HEK293 (cell line): Measurements from ENCODE around the gene NHSL2.
A peak's percentile ranks its signal among the peaks of the same experiment; 100 is the strongest.

Source experiments
- CTCF ChIA-PET: fragments of 350-600 bp; formaldehyde crosslinking; extraction: SDS; loops from one replicate; lab custom pipeline; 2021; ENCODE audit warnings: antibody characterized with exemption; lab: Yijun Ruan, JAX
- POLR2A ChIA-PET: fragments of 300-600 bp; formaldehyde crosslinking; extraction: SDS; loops from one replicate; lab custom pipeline; 2020; ENCODE audit warnings: antibody characterized with exemption, inconsistent platforms; lab: Yijun Ruan, JAX
- H3K27ac ChIP-seq: fragments of 200-500 bp; sonication (Bioruptor generic); 2 replicates; pipeline ENCODE4 v1.5.1; 2014; ENCODE audit warnings: low read depth, low read length, control low read depth, inconsistent platforms; ENCODE audit errors: extremely low read depth
- H3K36me3 ChIP-seq, 2 experiments: fragments of 200-500 bp in 1 of 2; sonication (Bioruptor generic) in 1 of 2; 1 replicate in 1 of 2; 2 replicates in 1 of 2; pipeline ENCODE4 v1.5.1; 2014 to 2017; ENCODE audit warnings: inconsistent platforms in 2 of 2, low read length in 2 of 2; ENCODE audit not compliant: control insufficient read depth in 2 of 2, insufficient read depth in 1 of 2
- H3K4me1 ChIP-seq: fragments of 200-500 bp; sonication (Bioruptor generic); 2 replicates; pipeline ENCODE4 v1.5.1; 2014; ENCODE audit warnings: mild to moderate bottlenecking, low read length, inconsistent platforms; ENCODE audit not compliant: control insufficient read depth, insufficient read depth
- H3K4me3 ChIP-seq: 2 replicates; pipeline ENCODE4 v1.5.1; 2011; ENCODE audit warnings: low read depth, mild to moderate bottlenecking, control low read depth, low read length, moderate library complexity
- H3K9me3 ChIP-seq: fragments of 200-500 bp; sonication (Bioruptor generic); 2 replicates; pipeline ENCODE4 v1.5.1; 2014; ENCODE audit warnings: low read depth, low read length, inconsistent platforms; ENCODE audit not compliant: control insufficient read depth, insufficient read depth
- EGR2 ChIP-seq: fragments of 450-650 bp; formaldehyde crosslinking; IDR thresholded peaks from 2 replicates; pipeline ENCODE4 v1.5.1; 2016; ENCODE audit warnings: low read depth, missing biosample characterization, missing genetic modification characterization
- GLIS1 ChIP-seq: fragments of 450-650 bp; formaldehyde crosslinking; IDR thresholded peaks from 2 replicates; pipeline ENCODE4 v1.5.1; 2016; ENCODE audit warnings: missing biosample characterization, missing genetic modification characterization
- KLF1 ChIP-seq: fragments of 450-650 bp; formaldehyde crosslinking; IDR thresholded peaks from 2 replicates; pipeline ENCODE4 v1.5.1; 2016; ENCODE audit warnings: missing biosample characterization, missing genetic modification characterization
- KLF7 ChIP-seq: fragments of 450-650 bp; formaldehyde crosslinking; IDR thresholded peaks from 2 replicates; pipeline ENCODE4 v1.5.1; 2016; ENCODE audit warnings: missing biosample characterization, missing genetic modification characterization, borderline replicate concordance
- MYNN ChIP-seq: fragments of 450-650 bp; formaldehyde crosslinking; IDR thresholded peaks from 2 replicates; pipeline ENCODE4 v1.5.1; 2016; ENCODE audit warnings: missing biosample characterization, missing genetic modification characterization, borderline replicate concordance
- SCRT1 ChIP-seq: fragments of 450-650 bp; formaldehyde crosslinking; IDR thresholded peaks from 2 replicates; pipeline ENCODE4 v1.5.1; 2016; ENCODE audit warnings: missing biosample characterization, missing genetic modification characterization, borderline replicate concordance
- ZBTB8A ChIP-seq: fragments of 450-650 bp; formaldehyde crosslinking; IDR thresholded peaks from 2 replicates; pipeline ENCODE4 v1.5.1; 2016; ENCODE audit warnings: missing biosample characterization, missing genetic modification characterization
- ZFHX2 ChIP-seq: fragments of 450-650 bp; formaldehyde crosslinking; conservative IDR thresholded peaks from 2 replicates; pipeline ENCODE4 v1.5.1; 2016; ENCODE audit warnings: missing biosample characterization, missing genetic modification characterization
- ZNF114 ChIP-seq: fragments of 450-650 bp; formaldehyde crosslinking; IDR thresholded peaks from 2 replicates; pipeline ENCODE4 v1.5.0; 2017; ENCODE audit warnings: missing biosample characterization, missing genetic modification characterization
- ZNF140 ChIP-seq: fragments of 450-650 bp; formaldehyde crosslinking; IDR thresholded peaks from 2 replicates; pipeline ENCODE4 v1.5.1; 2016; ENCODE audit warnings: missing biosample characterization, missing genetic modification characterization
- ZNF24 ChIP-seq: fragments of 450-650 bp; formaldehyde crosslinking; IDR thresholded peaks from 2 replicates; pipeline ENCODE4 v1.5.1; 2016; ENCODE audit warnings: missing biosample characterization, missing genetic modification characterization
- ZNF335 ChIP-seq: fragments of 450-650 bp; formaldehyde crosslinking; conservative IDR thresholded peaks from 2 replicates; pipeline ENCODE4 v1.5.1; 2016; ENCODE audit warnings: missing biosample characterization, missing genetic modification characterization
- ZNF341 ChIP-seq: fragments of 450-650 bp; formaldehyde crosslinking; IDR thresholded peaks from 2 replicates; pipeline ENCODE4; 2016; ENCODE audit warnings: low read depth, missing biosample characterization, missing genetic modification characterization
- ZNF530 ChIP-seq: fragments of 450-650 bp; formaldehyde crosslinking; IDR thresholded peaks from 2 replicates; pipeline ENCODE4 v1.5.1; 2016; ENCODE audit warnings: low read depth, missing biosample characterization, missing genetic modification characterization
- ZNF544 ChIP-seq: fragments of 450-650 bp; formaldehyde crosslinking; IDR thresholded peaks from 2 replicates; pipeline ENCODE4 v1.5.0; 2017; ENCODE audit warnings: missing biosample characterization, missing genetic modification characterization
- ZNF585B ChIP-seq: fragments of 450-650 bp; formaldehyde crosslinking; IDR thresholded peaks from 2 replicates; pipeline ENCODE4 v1.5.1; 2016; ENCODE audit warnings: missing biosample characterization, missing genetic modification characterization
- ZNF626 ChIP-seq: fragments of 450-650 bp; sonication (Bioruptor Pico); formaldehyde crosslinking; IDR thresholded peaks from 2 replicates; pipeline ENCODE4 v1.5.1; 2018; ENCODE audit warnings: missing biosample characterization, missing genetic modification characterization, inconsistent platforms
- ZNF777 ChIP-seq: fragments of 450-650 bp; formaldehyde crosslinking; IDR thresholded peaks from 2 replicates; pipeline ENCODE4 v1.5.1; 2017; ENCODE audit warnings: missing biosample characterization, missing genetic modification characterization, borderline replicate concordance
- ZNF785 ChIP-seq: fragments of 450-650 bp; formaldehyde crosslinking; IDR thresholded peaks from 2 replicates; pipeline ENCODE4 v1.5.1; 2016; ENCODE audit warnings: missing biosample characterization, missing genetic modification characterization
- ZNF791 ChIP-seq: fragments of 450-650 bp; formaldehyde crosslinking; IDR thresholded peaks from 2 replicates; pipeline ENCODE4 v1.5.1; 2016; ENCODE audit warnings: missing biosample characterization, missing genetic modification characterization
- ZNF830 ChIP-seq: fragments of 450-650 bp; IDR thresholded peaks from 2 replicates; pipeline ENCODE4 v1.5.0; 2018; ENCODE audit warnings: missing biosample characterization, missing genetic modification characterization, low read depth, mild to moderate bottlenecking, moderate library complexity
- TF ChIP-seq, protein P1 (sequence below): fragments of 450-650 bp; formaldehyde crosslinking; IDR thresholded peaks from 2 replicates; pipeline ENCODE4; 2016; ENCODE audit warnings: missing biosample characterization, missing genetic modification characterization
- TF ChIP-seq, protein P2 (sequence below): fragments of 450-650 bp; formaldehyde crosslinking; IDR thresholded peaks from 2 replicates; pipeline ENCODE4 v1.5.1; 2016; ENCODE audit warnings: missing biosample characterization, missing genetic modification characterization, low read depth

The NHSL2 gene

DNA sequence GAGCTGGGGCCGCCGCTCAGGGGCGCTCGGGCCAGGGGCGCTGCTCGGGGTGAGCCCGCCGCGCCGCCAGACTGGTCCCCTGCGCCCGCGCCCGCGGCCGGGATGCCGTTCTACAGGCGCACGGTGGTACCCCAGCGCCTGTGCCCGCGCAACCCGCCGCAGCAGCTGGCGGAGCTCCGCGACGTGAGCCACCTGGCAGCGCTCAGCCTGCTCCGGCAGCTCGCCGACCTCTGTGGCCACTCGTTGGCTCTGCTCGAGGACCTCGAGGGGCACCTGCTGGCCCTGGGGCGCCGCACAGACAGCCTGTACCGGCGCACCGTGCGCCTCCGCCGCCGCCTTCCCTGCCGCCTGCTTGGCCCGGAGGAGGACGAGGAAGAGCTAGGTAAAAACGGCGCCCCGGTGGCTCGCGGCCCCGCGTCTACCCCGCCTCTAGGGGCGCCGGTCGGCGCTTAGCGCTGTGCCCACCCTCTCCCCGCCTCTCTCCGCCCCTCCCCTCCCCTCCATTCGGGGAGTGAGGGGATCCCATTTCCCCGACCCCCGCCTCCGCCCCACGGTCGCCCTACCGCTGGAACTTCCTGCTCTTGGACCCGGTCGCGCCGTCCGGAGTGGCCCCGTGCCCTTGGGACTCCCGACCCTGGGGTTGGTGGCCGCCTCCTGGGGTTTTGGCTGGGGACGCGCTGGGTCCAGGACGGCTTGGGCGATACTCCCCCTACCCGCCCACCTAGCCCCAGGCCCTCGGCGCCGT lies 513 bp downstream of the NHSL2 start (continued):
- TF ChIP-seq, protein P1, sequence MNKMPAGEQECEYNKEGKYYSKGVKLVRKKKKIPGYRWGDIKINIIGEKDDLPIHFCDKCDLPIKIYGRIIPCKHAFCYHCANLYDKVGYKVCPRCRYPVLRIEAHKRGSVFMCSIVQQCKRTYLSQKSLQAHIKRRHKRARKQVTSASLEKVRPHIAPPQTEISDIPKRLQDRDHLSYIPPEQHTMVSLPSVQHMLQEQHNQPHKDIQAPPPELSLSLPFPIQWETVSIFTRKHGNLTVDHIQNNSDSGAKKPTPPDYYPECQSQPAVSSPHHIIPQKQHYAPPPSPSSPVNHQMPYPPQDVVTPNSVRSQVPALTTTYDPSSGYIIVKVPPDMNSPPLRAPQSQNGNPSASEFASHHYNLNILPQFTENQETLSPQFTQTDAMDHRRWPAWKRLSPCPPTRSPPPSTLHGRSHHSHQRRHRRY: no peak
- TF ChIP-seq ZBTB8A (tag by site-specific recombination) (peak; percentile 77), GLIS1 (tag by site-specific recombination) (peak; percentile 30; the same call in 1 of the 2 replicates), ZNF791 (tag by site-specific recombination) (no peak), ZNF777 (tag by site-specific recombination) (peak; percentile 52; the same call in 1 of the 2 replicates), ZNF626 (no peak), KLF1 (peak; percentile 29; the same call in 1 of the 2 replicates), ZNF335 (tag by site-specific recombination) (peak; percentile 81), ZNF544 (tag by site-specific recombination) (no peak), ZNF830 (tag by site-specific recombination) (no peak), ZNF530 (tag by site-specific recombination) (no peak), MYNN (no peak), SCRT1 (tag by site-specific recombination) (no peak)

DNA sequence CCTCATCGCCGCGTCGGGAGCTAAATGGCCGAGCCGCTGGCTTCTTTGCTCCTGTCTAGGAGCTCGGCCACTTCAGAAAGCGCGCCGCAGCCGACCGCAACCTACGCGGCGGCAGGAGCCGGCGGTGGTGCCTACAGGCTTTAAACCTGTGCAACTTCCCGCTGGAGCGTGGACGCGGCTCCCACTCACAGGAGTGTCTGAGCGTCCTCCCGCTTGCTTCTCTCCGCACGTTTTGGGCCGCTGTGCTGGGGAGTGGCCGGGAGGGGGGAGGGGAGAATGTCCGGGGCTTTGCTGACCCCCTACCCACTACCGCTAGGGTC lies 1.0 kb downstream of the NHSL2 start:
- no peak overlapping the region for H3K27ac ChIP-seq
- ChIA-PET POLR2A (interaction anchor here (0.7 to 1.0 kb wide), 2 partner anchors 14 to 220 kb away, joined by 3 read pairs; no protein-coding TSS in a partner anchor), CTCF (interaction anchor here (1.0 to 2.5 kb wide), 3 partner anchors 82 to 108 kb away, joined by 3 to 16 read pairs (median 10); no protein-coding TSS in a partner anchor)
- peak overlapping the region; percentile 31 for H3K4me3 ChIP-seq
- no peaks in the 10 kb centered on the region for H3K9me3 ChIP-seq
- TF ChIP-seq EGR2 (tag by site-specific recombination): no peak; the same call in 1 of the 2 replicates
- TF ChIP-seq ZNF785 (tag by site-specific recombination): no peak
- no peak for TF ChIP-seq ZNF114 (tag by site-specific recombination)
- peak; percentile 63 for TF ChIP-seq ZNF341 (tag by site-specific recombination)
- TF ChIP-seq, protein P2, sequence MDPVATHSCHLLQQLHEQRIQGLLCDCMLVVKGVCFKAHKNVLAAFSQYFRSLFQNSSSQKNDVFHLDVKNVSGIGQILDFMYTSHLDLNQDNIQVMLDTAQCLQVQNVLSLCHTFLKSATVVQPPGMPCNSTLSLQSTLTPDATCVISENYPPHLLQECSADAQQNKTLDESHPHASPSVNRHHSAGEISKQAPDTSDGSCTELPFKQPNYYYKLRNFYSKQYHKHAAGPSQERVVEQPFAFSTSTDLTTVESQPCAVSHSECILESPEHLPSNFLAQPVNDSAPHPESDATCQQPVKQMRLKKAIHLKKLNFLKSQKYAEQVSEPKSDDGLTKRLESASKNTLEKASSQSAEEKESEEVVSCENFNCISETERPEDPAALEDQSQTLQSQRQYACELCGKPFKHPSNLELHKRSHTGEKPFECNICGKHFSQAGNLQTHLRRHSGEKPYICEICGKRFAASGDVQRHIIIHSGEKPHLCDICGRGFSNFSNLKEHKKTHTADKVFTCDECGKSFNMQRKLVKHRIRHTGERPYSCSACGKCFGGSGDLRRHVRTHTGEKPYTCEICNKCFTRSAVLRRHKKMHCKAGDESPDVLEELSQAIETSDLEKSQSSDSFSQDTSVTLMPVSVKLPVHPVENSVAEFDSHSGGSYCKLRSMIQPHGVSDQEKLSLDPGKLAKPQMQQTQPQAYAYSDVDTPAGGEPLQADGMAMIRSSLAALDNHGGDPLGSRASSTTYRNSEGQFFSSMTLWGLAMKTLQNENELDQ (tag by site-specific recombination): no peak
- TF ChIP-seq SCRT1 (tag by site-specific recombination): peak; percentile 77
- TF ChIP-seq ZFHX2 (tag by site-specific recombination): peak; percentile 17; the same call in 1 of the 2 replicates
- no peak for TF ChIP-seq KLF7 (tag by site-specific recombination)
- no peak for TF ChIP-seq ZNF24 (tag by site-specific recombination)
- no peak for TF ChIP-seq ZNF140
- TF ChIP-seq ZNF585B (tag by site-specific recombination): no peak
- no peaks in the 10 kb centered on the region for H3K36me3 ChIP-seq
- no peaks in the 10 kb centered on the region for H3K4me1 ChIP-seq
